CD14-positive monocyte (primary cell): ENCODE results near the gene PLCB1. TPM values are rescaled to one million over a fixed set of nuclear protein-coding genes. Genes with fewer than 3 reads are reported as not detected.

Source experiments
- DNase-seq, 3 donors: peaks; one replicate each; pipeline ENCODE4 v3.0.0-alpha.2; 2011 to 2022
- H2AFZ ChIP-seq: 2 replicates; pipeline ENCODE4 v1.6.0; 2012; ENCODE audit warnings: mild to moderate bottlenecking, low read depth, low read length, inconsistent platforms; ENCODE audit not compliant: insufficient read depth, poor library complexity, severe bottlenecking
- H3K27ac ChIP-seq, 2 donors: 1 replicate in 1 of 2; 2 replicates in 1 of 2; pipeline ENCODE4 v1.5.1; 2012 to 2013; ENCODE audit warnings: low read length in 2 of 2, control low read depth in 1 of 2, inconsistent platforms in 1 of 2, low read depth in 1 of 2, mild to moderate bottlenecking in 1 of 2
- H3K27me3 ChIP-seq, 2 donors: one replicate each; pipeline versions ENCODE4 v1.6.0 to v1.6.1; 2011 to 2013; ENCODE audit warnings: low read length in 2 of 2; ENCODE audit not compliant: control insufficient read depth in 2 of 2, insufficient read depth in 2 of 2
- H3K36me3 ChIP-seq, 2 donors: replicated peaks in 1 of 2; 1 replicate in 1 of 2; 2 replicates in 1 of 2; pipeline versions ENCODE4 v1.5.1 to v1.6.1; 2012 to 2013; ENCODE audit warnings: low read length in 2 of 2, control low read depth in 1 of 2, inconsistent platforms in 1 of 2, mild to moderate bottlenecking in 1 of 2; ENCODE audit not compliant: insufficient read depth in 2 of 2, control insufficient read depth in 1 of 2
- H3K4me1 ChIP-seq, 2 donors: 1 replicate in 1 of 2; 2 replicates in 1 of 2; pipeline versions ENCODE4 v1.5.1 to v1.6.1; 2012 to 2013; ENCODE audit warnings: low read length in 2 of 2, control low read depth in 1 of 2, inconsistent platforms in 1 of 2, mild to moderate bottlenecking in 1 of 2, moderate library complexity in 1 of 2; ENCODE audit not compliant: insufficient read depth in 2 of 2, control insufficient read depth in 1 of 2
- H3K4me2 ChIP-seq: replicated peaks from 2 replicates; pipeline ENCODE3; 2012; ENCODE audit warnings: low read length, moderate library complexity, mild to moderate bottlenecking; ENCODE audit not compliant: poor library complexity, severe bottlenecking; ENCODE audit errors: extremely low read depth
- H3K4me3 ChIP-seq, 3 experiments: fragments of 200-600 bp in 1 of 3; sonication (generic) in 1 of 3; replicated peaks in 1 of 3; 1 replicate in 2 of 3; 2 replicates in 1 of 3; pipeline ENCODE4 v1.5.1; 2011 to 2013; ENCODE audit warnings: low read length in 3 of 3, mild to moderate bottlenecking in 3 of 3, control low read depth in 2 of 3, low read depth in 2 of 3, inconsistent platforms in 1 of 3, moderate library complexity in 1 of 3
- H3K79me2 ChIP-seq: 2 replicates; pipeline ENCODE4 v1.6.0; 2012; ENCODE audit warnings: mild to moderate bottlenecking, control low read depth, inconsistent platforms, low read length, moderate library complexity; ENCODE audit not compliant: insufficient read depth
- H3K9ac ChIP-seq: 2 replicates; pipeline ENCODE4 v1.6.0; 2017; ENCODE audit warnings: low read length, mild to moderate bottlenecking; ENCODE audit not compliant: insufficient read depth, poor library complexity, severe bottlenecking
- H3K9me3 ChIP-seq, 2 donors: replicated peaks in 1 of 2; 1 replicate in 1 of 2; 2 replicates in 1 of 2; pipeline versions ENCODE4 v1.5.1 to v1.6.1; 2012 to 2013; ENCODE audit warnings: low read length in 2 of 2, control low read depth in 1 of 2; ENCODE audit not compliant: control insufficient read depth in 1 of 2, insufficient read depth in 1 of 2
- H4K20me1 ChIP-seq: 2 replicates; pipeline ENCODE4 v1.6.0; 2012; ENCODE audit warnings: mild to moderate bottlenecking, low read length, control low read depth, moderate library complexity; ENCODE audit not compliant: insufficient read depth
- H3K27ac Mint-ChIP-seq, 7 donors: one replicate each; pipeline ENCODE4 v1.8.0; 2020; ENCODE audit warnings: mild to moderate bottlenecking in 7 of 7, mixed read lengths in 7 of 7, moderate library complexity in 6 of 7, inconsistent platforms in 2 of 7
- H3K27me3 Mint-ChIP-seq, 3 donors: one replicate each; pipeline ENCODE4 v1.8.0; 2021 to 2022; ENCODE audit warnings: low read depth in 3 of 3, mild to moderate bottlenecking in 3 of 3, mixed read lengths in 3 of 3, moderate library complexity in 3 of 3, inconsistent platforms in 1 of 3
- H3K36me3 Mint-ChIP-seq, 2 donors: one replicate each; pipeline ENCODE4 v1.8.0; 2020; ENCODE audit warnings: mixed read lengths in 2 of 2, inconsistent platforms in 1 of 2, mild to moderate bottlenecking in 1 of 2
- H3K4me1 Mint-ChIP-seq: one replicate; pipeline ENCODE4 v1.8.0; 2020; ENCODE audit warnings: mild to moderate bottlenecking, mixed read lengths
- H3K4me3 Mint-ChIP-seq, 2 donors: one replicate each; pipeline ENCODE4 v1.8.0; 2020; ENCODE audit warnings: mild to moderate bottlenecking in 2 of 2, mixed read lengths in 2 of 2, moderate library complexity in 1 of 2
- H3K9me3 Mint-ChIP-seq, 7 donors: one replicate each; pipeline ENCODE4 v1.8.0; 2020 to 2022; ENCODE audit warnings: mixed read lengths in 7 of 7, mild to moderate bottlenecking in 6 of 7, moderate library complexity in 6 of 7, inconsistent platforms in 2 of 7
- WGBS: methylation state at CpG from one replicate; pipeline ENCODE4 v1.1.5; 2013; ENCODE audit warnings: missing lambda C conversion rate; ENCODE audit not compliant: insufficient coverage; 5-methylcytosine and 5-hydroxymethylcytosine counted together
- intact Hi-C, 2 donors: fragments of 100-400 bp; cut with micrococcal nuclease; formaldehyde crosslinking; loops; one replicate each; pipeline versions ENCODE4 v1.15.0 to v1.15.1; 2023
- polyA plus RNA-seq, 3 donors: library from polyadenylated mRNA; depleted of rRNA in 1 of 3; unstranded in 2 of 3; stranded (reverse) in 1 of 3; fragments of 300-500 nt in 2 of 3; fragments of >200 nt in 1 of 3; fragmentation: Illumina TruSeq in 2 of 3; gene quantifications; 1 replicate in 2 of 3; 2 replicates in 1 of 3; pipeline ENCODE4 v1.2.3, GENCODE V29; 2012 to 2021
- TF ChIP-seq, protein P1 (sequence below): fragments of 200-600 bp; IDR thresholded peaks from one replicate; pipeline ENCODE4 v1.8.0; 2022; ENCODE audit warnings: antibody characterized with exemption, mild to moderate bottlenecking

PLCB1 gene
- polyA plus RNA-seq, 3 donors, result 8.6 to 16.4 (median 13.2) TPM

DNA sequence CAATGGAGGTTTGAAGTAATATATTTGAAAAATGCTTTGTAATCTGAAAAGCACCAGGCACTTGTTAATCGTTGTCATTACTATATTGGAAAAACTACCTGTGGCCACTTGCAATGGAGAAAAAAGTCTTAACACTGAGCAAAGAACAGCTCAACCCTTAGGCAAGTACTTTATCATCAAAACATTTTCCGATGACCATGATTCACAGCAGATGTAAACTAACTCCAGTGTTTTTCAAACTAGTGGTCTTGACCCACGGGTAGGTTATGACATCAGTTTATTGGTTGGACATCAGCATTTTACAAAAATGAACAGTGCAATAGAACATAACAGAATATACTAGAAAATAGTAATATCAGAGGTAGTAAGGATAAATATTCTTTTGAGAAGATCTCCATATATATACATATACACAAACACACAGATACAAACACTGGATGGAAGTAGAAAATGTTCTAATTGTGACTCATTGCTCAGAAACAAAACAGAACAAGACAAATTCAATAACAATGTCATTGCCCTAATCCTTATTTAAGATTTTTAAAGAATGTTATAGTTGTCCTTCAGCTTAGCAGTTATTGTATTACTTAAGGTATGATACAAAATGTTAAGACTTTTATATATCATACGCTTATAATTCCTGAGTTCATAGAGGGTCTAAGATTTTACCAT lies 123.0 kb downstream of the PLCB1 start:
- Mint-ChIP-seq H3K36me3 (no peaks in the 10 kb centered on the region), H3K27me3 (peaks cover 0 to 2% (median 0%) of the 10 kb centered on the region in 3 donors), H3K27ac (no peak overlapping the region), H3K4me3 (no peak overlapping the region), H3K4me1 (peaks cover 2% of the 10 kb centered on the region), H3K9me3 (no peaks in the 10 kb centered on the region)
- no CpG with 5 or more reads among the region's 4 CpGs for WGBS
- Histone ChIP-seq H3K4me1 (no peaks in the 10 kb centered on the region), H3K4me2 (no peak overlapping the region), H3K9ac (no peak overlapping the region), H4K20me1 (peaks cover 27% of the 10 kb centered on the region), H3K4me3 (no peak overlapping the region), H3K9me3 (no peaks in the 10 kb centered on the region), H3K79me2 (no peaks in the 10 kb centered on the region), H3K27me3 (no peaks in the 10 kb centered on the region), H2AFZ (no peak overlapping the region), H3K36me3 (no peaks in the 10 kb centered on the region), H3K27ac (no peak overlapping the region)
- TF ChIP-seq, protein P1, sequence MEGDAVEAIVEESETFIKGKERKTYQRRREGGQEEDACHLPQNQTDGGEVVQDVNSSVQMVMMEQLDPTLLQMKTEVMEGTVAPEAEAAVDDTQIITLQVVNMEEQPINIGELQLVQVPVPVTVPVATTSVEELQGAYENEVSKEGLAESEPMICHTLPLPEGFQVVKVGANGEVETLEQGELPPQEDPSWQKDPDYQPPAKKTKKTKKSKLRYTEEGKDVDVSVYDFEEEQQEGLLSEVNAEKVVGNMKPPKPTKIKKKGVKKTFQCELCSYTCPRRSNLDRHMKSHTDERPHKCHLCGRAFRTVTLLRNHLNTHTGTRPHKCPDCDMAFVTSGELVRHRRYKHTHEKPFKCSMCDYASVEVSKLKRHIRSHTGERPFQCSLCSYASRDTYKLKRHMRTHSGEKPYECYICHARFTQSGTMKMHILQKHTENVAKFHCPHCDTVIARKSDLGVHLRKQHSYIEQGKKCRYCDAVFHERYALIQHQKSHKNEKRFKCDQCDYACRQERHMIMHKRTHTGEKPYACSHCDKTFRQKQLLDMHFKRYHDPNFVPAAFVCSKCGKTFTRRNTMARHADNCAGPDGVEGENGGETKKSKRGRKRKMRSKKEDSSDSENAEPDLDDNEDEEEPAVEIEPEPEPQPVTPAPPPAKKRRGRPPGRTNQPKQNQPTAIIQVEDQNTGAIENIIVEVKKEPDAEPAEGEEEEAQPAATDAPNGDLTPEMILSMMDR, result no peak
- DNase-seq, result no peak
- intact Hi-C loops, result no loop called here

DNA sequence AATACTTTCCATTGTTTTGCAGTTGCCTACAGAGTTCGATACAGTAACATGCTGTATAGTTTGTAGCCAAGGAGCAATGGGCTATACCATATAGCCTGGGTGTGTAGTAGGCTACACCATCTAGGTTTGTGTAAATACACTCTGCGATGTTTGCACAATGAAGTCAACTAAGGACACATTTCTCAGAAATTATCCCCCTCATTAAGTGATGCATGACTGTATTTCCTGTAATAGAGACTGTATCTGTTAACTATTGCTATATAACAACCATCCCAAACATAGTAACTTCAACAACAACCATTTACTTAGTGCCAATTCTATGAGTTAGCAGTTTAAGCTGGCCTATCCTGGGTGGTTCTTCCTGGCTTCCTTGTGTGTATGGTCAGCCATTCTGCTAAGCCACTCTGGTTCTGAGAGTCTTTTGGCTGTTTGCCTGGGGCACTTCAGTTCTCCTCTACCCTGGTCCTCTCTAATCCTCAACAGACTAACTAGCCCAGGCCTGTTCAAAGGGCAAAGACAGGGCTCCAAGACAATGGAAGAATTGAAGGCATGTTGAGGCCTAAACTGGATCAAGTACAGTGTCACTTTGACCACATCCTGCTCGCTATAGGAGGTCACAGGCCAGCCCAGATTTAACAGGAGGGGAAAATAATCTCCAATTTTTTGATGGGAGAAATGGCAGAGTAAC lies 124.0 kb downstream of the PLCB1 start:
- Histone ChIP-seq H3K4me2 (no peak overlapping the region), H4K20me1 (peaks cover 21% of the 10 kb centered on the region), H3K9me3 (no peaks in the 10 kb centered on the region), H3K9ac (no peak overlapping the region), H3K27ac (no peak overlapping the region), H2AFZ (no peak overlapping the region), H3K79me2 (no peaks in the 10 kb centered on the region), H3K27me3 (no peaks in the 10 kb centered on the region), H3K4me1 (peaks cover 6 to 7% of the 10 kb centered on the region in 2 donors), H3K4me3 (no peak overlapping the region), H3K36me3 (no peaks in the 10 kb centered on the region)
- Mint-ChIP-seq H3K4me3 (no peak overlapping the region), H3K27me3 (peaks cover 0 to 2% (median 0%) of the 10 kb centered on the region in 3 donors), H3K36me3 (no peaks in the 10 kb centered on the region), H3K4me1 (peaks cover 11% of the 10 kb centered on the region), H3K9me3 (no peaks in the 10 kb centered on the region), H3K27ac (peak overlapping the region in 1 of 7 donors; percentile 42)
- TF ChIP-seq, protein P1, result no peak
- WGBS, result 100% methylated on average over 1 of the region's 3 CpGs
- no peak for DNase-seq
- intact Hi-C loops, result no loop called here
